HG02763 (cell line): ENCODE results near the gene RSPO3.
A peak's percentile ranks its signal among the peaks of the same experiment; 100 is the strongest.
"Not testable (repeated sequence)": the region's sequence is repeated elsewhere in the genome, so short reads cannot be mapped to it uniquely, and the experiment has no call there.

ENCODE experiments used
- ATAC-seq: cut with Tn5 transposase; IDR thresholded peaks from one replicate; pipeline ENCODE4 v1.9.1; 2021; ENCODE audit warnings: mild to moderate bottlenecking, moderate library complexity; ENCODE audit not compliant: unreplicated experiment

RSPO3 gene

DNA sequence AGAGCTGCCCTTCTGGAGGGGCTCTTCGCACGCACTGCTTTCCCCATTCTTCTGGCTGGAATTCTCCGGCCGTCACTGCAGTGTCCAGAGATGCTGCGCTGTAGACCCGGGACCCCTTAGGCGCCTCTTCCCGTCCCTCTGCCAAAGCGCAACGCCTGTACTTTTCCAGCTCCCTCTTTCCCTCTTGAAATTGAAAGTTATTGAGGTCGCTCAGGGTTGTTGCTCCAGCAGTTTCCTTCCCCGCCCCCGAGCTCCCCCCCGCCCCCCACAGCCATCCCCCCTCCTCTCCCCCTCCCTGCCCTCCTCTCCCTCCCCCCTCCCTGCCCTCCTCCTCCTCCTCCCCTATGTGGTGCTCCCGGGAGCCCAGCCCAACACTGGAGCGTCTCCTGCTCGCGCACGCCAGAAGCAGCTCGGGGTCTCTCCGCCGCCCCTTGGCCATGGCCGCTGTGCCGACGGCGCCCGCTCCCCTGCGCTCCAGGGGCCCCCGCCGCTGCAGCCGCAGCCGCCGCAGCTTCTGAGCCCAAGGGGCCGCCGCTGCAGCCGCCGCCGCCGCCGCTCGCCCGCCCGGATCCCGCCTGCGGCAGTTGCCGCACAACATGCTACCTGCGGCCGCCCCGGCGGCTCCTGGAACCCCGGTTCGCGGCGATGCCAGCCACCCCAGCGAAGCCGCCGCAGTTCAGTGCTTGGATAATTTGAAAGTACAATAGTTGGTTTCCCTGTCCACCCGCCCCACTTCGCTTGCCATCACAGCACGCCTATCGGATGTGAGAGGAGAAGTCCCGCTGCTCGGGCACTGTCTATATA, at the start of gene RSPO3:
TSS of gene RSPO3 (plus strand) at position 374 of the 804 bp plus-strand sequence. CDS start 522 bp downstream, outside the sequence.
- no peak for ATAC-seq

GRCh38 chr6:127069659-127070279, 48.7 kb upstream of the RSPO3 start:
- peak; percentile 52 for ATAC-seq

DNA sequence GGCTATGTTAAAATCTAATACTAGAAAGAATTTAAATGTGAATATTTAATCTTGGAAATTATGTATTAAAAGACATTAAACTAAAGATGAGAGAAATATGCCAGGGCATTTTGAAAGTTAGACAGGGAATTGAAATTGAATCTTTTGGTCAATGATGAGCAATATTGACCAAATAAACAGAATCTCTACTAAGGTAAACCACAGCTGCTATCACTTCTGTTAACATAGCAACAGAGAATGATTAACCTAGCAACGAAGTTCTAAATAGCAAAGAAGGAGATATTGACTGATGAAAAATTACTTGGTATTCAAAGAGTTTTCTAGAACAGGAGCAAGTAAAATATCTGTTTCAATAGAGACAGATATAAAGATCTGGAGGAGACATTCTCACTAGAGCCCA, 45.2 kb upstream of the RSPO3 start:
- ATAC-seq: peak; percentile 55

GRCh38 chr6:127076466-127076865, 42.0 kb upstream of the RSPO3 start:
- ATAC-seq: no peak

DNA sequence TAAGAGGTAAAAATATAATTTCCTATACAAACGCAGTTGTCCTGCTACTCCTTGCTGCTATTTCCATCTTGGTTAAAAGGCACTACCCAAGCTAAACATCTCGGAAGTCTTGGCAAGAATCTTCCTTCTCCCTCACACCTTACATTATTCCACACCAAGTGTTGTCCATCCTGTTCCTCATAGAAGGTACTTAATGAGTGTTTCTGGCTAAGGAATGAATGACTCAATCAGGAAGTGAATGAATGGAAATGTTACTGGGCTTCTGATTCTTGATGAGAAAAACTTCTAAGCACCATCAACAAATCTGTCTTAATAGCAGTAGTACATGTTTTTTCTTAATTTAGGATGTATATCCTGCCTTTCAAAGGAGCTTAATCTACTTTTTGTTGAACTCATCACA, 40.6 kb upstream of the RSPO3 start:
- no peak for ATAC-seq

DNA sequence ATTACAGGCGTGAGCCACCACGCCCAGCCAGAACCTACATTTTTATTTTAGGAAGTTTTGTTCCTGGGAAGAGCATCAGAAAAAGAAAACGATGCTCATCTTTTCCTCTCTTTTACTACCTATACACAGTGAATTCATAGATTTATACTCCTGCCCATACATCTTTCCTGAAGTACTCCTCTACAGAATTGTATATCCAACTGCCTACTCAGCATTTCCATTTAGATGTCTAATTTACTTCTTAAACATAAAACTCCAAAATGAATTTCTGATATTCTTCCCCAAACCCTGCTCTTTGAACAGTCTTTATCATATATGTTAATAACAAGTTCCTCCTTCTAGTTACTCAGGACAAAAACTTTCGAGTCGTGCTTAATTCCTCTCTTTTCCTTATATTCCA, 39.8 kb upstream of the RSPO3 start:
- ATAC-seq: no peak

GRCh38 chr6:127079681-127080080, 38.8 kb upstream of the RSPO3 start:
- ATAC-seq: no peak

DNA sequence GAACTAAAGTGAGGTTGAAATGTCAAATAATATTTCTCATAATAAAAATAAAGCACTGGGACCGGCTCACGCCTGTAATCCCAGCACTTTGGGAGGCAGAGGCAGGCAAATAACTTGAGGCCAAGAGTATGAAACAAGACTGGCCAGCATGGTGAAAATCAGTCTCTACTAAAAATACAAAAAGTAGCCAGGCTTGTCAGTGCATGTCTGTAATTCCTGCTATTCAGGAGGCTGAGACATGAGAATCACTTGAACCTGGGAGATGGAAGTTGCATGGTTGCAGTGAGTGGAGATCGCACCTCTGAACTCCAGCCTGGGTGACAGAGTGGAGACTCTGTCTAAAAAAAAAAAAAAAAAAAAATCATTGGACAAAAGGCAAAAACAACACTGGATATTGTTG, 38.4 kb upstream of the RSPO3 start:
- ATAC-seq: no peak

- ATAC-seq: no peak
Measured at GRCh38 chr6:127083231-127083962, 35.1 kb upstream of the RSPO3 start.

GRCh38 chr6:127083963-127084310, 34.5 kb upstream of the RSPO3 start:
- ATAC-seq: no peak

- no peak for ATAC-seq
Measured at GRCh38 chr6:127085181-127085580, 33.3 kb upstream of the RSPO3 start.

DNA sequence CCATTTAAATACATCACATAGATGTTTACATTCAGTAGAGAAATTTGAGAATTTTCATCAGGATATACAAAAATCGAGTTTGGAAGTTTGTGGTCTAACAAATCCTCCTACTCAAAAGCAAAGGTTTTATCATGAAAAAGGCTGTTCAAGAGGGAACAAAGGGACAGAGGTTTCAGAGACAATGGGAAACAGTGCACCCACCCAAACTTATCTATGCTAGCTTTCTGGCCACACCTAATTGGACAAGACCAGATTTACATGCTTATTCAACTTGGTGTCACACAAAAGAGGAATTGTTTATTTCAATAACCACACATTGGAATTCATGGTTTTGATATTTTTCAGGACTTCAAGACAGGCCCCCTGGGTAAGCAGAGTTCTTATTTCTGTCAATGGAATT, 28.4 kb upstream of the RSPO3 start:
- no peak for ATAC-seq

DNA sequence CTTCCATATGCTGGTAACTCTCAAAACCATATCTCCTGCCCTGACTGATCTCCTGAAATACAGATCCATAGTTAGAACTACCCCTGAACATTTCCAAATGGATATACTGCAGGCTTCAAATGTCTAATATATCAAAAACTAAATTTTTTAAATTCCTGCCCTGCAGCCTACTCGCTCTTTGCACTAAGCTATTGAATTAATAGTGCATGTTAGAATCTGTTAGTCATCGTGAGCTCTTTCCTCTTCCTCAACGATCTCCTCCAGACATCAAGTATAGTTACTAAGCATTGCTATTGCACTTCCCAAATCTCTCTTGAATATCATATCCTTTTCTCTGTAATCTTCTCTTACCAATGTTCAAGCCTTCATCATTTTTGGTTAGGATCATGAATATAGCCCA, 26.0 kb upstream of the RSPO3 start:
- no peak for ATAC-seq

DNA sequence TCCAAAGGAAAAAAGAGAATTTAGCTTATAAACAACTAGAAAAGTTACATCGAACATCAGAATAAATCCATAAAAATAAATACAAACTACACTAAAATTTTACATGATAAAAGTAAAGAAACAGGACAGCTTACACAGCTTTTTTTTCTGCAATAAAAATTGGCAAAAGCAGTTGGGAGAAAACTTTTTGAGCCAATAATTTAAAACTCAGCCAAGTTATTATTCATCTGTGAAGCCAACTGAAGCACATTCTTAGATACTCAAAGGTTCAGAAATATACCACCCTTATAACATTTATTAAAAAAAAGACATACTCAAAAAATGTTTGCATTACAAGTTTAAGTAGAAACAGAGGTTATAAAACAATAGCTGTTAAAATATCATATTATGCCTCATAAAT, 23.7 kb upstream of the RSPO3 start:
- no peak for ATAC-seq

GRCh38 chr6:127096167-127096566, 22.3 kb upstream of the RSPO3 start:
- no peak for ATAC-seq

DNA sequence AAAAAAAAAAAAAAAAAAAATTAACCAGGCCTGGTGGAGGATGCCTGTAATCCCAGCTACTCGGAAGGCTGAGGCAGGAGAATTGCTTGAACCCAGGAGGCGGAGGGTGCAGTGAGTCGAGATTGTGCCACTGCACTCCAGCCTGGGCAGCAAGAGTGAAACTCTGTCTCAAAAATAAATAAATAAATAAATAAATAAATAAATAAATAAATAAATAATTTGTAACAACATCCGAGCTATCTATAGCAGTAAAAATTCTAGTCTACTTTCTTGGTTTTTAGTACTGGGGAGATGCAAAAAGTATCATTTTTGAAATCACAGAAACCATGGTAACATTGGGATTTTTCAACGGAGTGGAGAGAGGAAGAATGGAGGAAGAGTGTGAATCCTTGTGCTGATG, 21.0 kb upstream of the RSPO3 start:
- not testable (repeated sequence) for ATAC-seq

DNA sequence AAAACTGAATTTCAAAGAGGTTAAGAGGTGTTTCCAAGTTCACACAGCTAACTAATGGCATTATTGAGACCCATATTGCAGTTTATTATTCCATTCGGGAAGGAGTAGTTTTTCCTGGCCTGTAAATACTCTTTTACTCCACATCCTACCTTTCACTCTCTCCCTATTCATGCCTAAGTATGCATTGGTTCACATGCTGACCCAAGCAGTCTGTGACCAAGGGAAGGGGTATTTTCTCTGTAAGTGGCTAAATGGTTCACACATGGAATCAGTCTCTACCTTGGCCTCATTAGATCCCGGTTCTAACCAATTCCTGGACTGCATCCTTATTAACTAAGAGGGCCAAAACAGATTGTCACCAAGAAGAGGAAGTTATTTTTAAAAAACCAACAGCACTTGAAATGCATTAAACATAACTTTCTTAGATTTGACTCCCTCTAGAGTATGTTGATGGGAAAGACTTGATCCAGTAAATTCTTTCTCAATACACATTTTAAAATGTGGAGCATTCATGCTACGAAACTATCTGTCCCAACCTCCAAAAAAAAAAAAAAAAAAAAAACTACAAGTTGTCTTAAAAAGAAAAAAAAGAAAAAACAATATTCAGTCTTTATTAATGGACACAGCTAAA, 17.8 kb upstream of the RSPO3 start:
- no peak for ATAC-seq

GRCh38 chr6:127102299-127102698, 16.2 kb upstream of the RSPO3 start:
- no peak for ATAC-seq

GRCh38 chr6:127102859-127103258, 15.6 kb upstream of the RSPO3 start:
- no peak for ATAC-seq

GRCh38 chr6:127103482-127103881, 15.0 kb upstream of the RSPO3 start:
- no peak for ATAC-seq

- no peak for ATAC-seq
Measured at GRCh38 chr6:127107916-127108315, 10.6 kb upstream of the RSPO3 start.

- ATAC-seq: no peak
Measured at GRCh38 chr6:127110712-127111111, 7.8 kb upstream of the RSPO3 start.
